VCaP (cell line): Measurements from ENCODE around the gene SLC25A52.
"Not testable (repeated sequence)": the region's sequence is repeated elsewhere in the genome, so short reads cannot be mapped to it uniquely, and the experiment has no call there.

ENCODE experiments used
- H3K27ac ChIP-seq: fragments of 450-650 bp; 2 replicates; pipeline ENCODE4 v1.5.1; 2017
- TF ChIP-seq, protein P1 (sequence below): fragments of 450-650 bp; conservative IDR thresholded peaks from 2 replicates; pipeline ENCODE4 v1.5.1; 2017; ENCODE audit warnings: mild to moderate bottlenecking, moderate library complexity

Gene SLC25A52

GRCh38 chr18:31772699-31773098, 12.0 kb upstream of the SLC25A52 start:
- TF ChIP-seq, protein P1, sequence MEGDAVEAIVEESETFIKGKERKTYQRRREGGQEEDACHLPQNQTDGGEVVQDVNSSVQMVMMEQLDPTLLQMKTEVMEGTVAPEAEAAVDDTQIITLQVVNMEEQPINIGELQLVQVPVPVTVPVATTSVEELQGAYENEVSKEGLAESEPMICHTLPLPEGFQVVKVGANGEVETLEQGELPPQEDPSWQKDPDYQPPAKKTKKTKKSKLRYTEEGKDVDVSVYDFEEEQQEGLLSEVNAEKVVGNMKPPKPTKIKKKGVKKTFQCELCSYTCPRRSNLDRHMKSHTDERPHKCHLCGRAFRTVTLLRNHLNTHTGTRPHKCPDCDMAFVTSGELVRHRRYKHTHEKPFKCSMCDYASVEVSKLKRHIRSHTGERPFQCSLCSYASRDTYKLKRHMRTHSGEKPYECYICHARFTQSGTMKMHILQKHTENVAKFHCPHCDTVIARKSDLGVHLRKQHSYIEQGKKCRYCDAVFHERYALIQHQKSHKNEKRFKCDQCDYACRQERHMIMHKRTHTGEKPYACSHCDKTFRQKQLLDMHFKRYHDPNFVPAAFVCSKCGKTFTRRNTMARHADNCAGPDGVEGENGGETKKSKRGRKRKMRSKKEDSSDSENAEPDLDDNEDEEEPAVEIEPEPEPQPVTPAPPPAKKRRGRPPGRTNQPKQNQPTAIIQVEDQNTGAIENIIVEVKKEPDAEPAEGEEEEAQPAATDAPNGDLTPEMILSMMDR = no peak
- H3K27ac ChIP-seq = no peak overlapping the region

GRCh38 chr18:31750273-31750672, 10.4 kb downstream of the SLC25A52 start:
- H3K27ac ChIP-seq = no peak overlapping the region
- TF ChIP-seq, protein P1 = no peak

DNA sequence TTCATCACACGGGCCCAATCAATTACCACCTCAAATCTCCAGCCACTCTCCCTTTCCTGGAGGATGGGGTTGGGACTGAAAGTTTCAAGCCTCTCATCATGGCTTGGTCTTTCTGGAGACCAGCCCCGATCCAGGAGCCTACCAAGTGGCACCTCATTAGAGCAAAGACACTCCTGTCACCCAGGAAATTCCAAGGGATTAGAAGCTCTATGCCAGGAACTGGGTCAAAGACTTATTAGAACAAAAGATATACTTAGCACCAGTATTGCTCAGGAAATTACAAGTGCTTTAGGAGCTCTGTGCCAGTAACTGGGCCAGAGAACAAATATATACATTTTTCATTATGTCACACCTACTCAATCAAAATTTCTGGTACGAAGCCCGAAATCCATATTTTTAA, 14.3 kb downstream of the SLC25A52 start:
- TF ChIP-seq, protein P1 = no peak
- no peak overlapping the region for H3K27ac ChIP-seq

DNA sequence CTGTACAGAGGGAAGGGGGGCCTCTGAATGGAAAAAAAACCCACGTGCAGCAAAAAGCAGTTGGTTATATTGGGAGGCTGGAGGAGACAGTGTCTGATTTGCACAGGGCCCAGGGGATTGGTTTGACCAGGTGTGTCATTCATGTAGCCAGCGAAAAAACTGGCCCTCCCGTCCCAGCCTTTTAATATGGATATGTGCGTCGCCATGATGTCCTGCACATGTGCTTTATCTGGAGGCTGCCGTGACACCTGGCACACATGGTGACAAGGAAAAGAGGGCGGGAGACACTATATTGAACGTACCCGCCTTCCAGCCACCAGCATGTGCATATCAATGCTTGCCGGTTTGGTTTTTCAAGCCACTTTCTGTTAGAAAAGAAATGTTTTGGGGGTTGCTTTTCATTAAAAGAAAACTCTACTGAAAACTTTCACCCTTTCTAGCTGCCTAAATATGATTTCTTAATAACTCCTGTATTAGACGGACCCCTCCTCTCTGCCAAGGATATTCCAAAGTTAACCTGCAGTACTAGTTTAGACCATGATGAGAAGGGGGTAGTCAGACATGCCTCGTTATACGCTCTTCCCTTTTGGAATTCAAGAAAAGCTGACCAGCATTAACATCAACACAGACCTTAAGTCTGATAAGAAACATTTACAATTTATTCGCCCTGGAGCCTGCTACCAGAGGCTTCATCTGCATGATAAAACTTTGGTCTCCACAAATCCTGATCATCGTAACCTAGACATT, 16.2 kb downstream of the SLC25A52 start:
- no peak overlapping the region for H3K27ac ChIP-seq
- TF ChIP-seq, protein P1 = no peak

- H3K27ac ChIP-seq = not testable (repeated sequence)
Measured at GRCh38 chr18:31743600-31743999, 17.1 kb downstream of the SLC25A52 start.

- H3K27ac ChIP-seq = no peak overlapping the region
- TF ChIP-seq, protein P1 = peak; percentile 84
Measured at GRCh38 chr18:31741097-31741735, 19.5 kb downstream of the SLC25A52 start.

- TF ChIP-seq, protein P1 = no peak
- no peak overlapping the region for H3K27ac ChIP-seq
Measured at GRCh38 chr18:31740180-31740579, 20.5 kb downstream of the SLC25A52 start.

DNA sequence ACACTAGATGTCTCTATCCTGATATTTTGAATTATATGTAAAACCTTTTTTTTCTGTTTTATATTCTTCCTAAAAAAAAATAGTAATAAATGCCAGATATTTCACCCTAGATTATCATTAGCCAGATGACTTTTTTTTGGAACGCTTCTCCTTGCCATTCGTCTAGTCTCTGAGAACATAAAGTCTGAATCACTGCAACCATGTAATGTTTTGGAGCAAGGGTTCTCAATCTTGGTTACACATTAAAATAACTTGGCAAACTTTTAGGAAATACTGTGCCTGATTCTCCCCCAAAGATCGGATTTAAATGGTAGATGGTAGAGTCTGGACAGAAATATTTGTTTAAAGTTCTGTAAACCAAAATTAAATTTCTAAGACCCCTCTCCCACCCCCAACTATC, 21.0 kb downstream of the SLC25A52 start:
- H3K27ac ChIP-seq = no peak overlapping the region
- TF ChIP-seq, protein P1 = no peak
